Ovary (tissue), 9 donors: Measurements from ENCODE around the gene FAM216A. TPM values are rescaled to one million over a fixed set of nuclear protein-coding genes. Genes with fewer than 3 reads are reported as not detected.

Source experiments
- DNase-seq, 5 donors: peaks; one replicate each; pipeline ENCODE4 v3.0.0-alpha.2; 2019 to 2020
- H3K27ac ChIP-seq, 2 donors: fragments of 200-600 bp; one replicate each; pipeline versions ENCODE4 v1.5.1 to v1.8.0; 2019 to 2022
- H3K27me3 ChIP-seq: fragments of 200-600 bp; one replicate; pipeline ENCODE4 v1.8.0; 2022
- H3K36me3 ChIP-seq: fragments of 200-600 bp; sonication (generic); one replicate; pipeline ENCODE4 v1.5.1; 2019
- H3K4me1 ChIP-seq: one replicate; pipeline ENCODE4 v1.8.1; 2013; ENCODE audit warnings: mild to moderate bottlenecking, moderate library complexity; ENCODE audit not compliant: insufficient read depth
- H3K4me3 ChIP-seq: fragments of 200-600 bp; sonication (generic); one replicate; pipeline ENCODE4 v1.5.1; 2017
- H3K9me3 ChIP-seq, 2 donors: fragments of 200-600 bp in 1 of 2; sonication (generic) in 1 of 2; one replicate each; pipeline versions ENCODE4 v1.5.1 to v1.8.1; 2013 to 2019; ENCODE audit warnings: mild to moderate bottlenecking in 1 of 2, moderate library complexity in 1 of 2
- EP300 ChIP-seq: sonication (generic); formaldehyde crosslinking; IDR thresholded peaks from one replicate; pipeline ENCODE4 v1.6.1; 2017; ENCODE audit warnings: antibody characterized with exemption
- POLR2A ChIP-seq: fragments of 450-650 bp; IDR thresholded peaks from one replicate; pipeline ENCODE4 v1.6.1; 2017; ENCODE audit warnings: antibody characterized with exemption, mild to moderate bottlenecking, moderate library complexity
- WGBS, 3 donors: extraction: QIAGEN DNeasy Blood & Tissue Kit in 1 of 3; methylation state at CpG; one replicate each; pipeline versions ENCODE4 v1.1.5 to v1.1.7; 2013 to 2017; 5-methylcytosine and 5-hydroxymethylcytosine counted together
- intact Hi-C, 4 donors: fragments of 100-400 bp; cut with DNase I; formaldehyde crosslinking; loops; one replicate each; pipeline versions ENCODE4 v1.11.0 to v1.15.1; 2022 to 2023
- polyA plus RNA-seq, 2 donors: library from polyadenylated mRNA; stranded (reverse); fragments of 200-250 nt in 1 of 2; fragments of 350-450 nt in 1 of 2; fragmentation: Illumina TruSeq in 1 of 2; extraction: RNeasy Lipid Tissue Mini Kit (QIAGEN cat#74804) in 1 of 2; gene quantifications; one replicate each; pipeline ENCODE4 v1.2.3, GENCODE V29; 2013 to 2014
- total RNA-seq, 7 donors: library from RNA; depleted of rRNA in 2 of 7; stranded (reverse); fragments of >200 nt in 2 of 7; fragmentation: NEBNext Ultra II Directional in 3 of 7; extraction: Animal tissue kit (Norgen Biotek cat#: 25700) in 3 of 7; gene quantifications; one replicate each; pipeline versions ENCODE4 v1.1.0 to v1.2.4, GENCODE V29; 2016 to 2023
- TF ChIP-seq, protein P1 (sequence below), 3 donors: fragments of 450-650 bp in 2 of 3; fragments of 200-600 bp in 1 of 3; IDR thresholded peaks; one replicate each; pipeline versions ENCODE4 v1.5.1 to v1.8.0; 2016 to 2022; ENCODE audit warnings: antibody characterized with exemption in 3 of 3, mild to moderate bottlenecking in 1 of 3
- donor health status: DM: no; HTN: no; CAD: no; lungs with moderate emphysema.
- donor health status: DM: no; HTN: no; CAD: no.
- donor health status: Bipolar disorder and iron deficiency.
- donor health status: DM: yes; HTN: yes; CAD: no.
- donor health status: DM: no; HTN: no; CAD: no.
- donor health status: DM: yes; HTN: yes; CAD: no.

Gene FAM216A
- total and polyA plus RNA-seq, 9 donors = 6.5 to 12.3 (median 10.1) TPM

DNA sequence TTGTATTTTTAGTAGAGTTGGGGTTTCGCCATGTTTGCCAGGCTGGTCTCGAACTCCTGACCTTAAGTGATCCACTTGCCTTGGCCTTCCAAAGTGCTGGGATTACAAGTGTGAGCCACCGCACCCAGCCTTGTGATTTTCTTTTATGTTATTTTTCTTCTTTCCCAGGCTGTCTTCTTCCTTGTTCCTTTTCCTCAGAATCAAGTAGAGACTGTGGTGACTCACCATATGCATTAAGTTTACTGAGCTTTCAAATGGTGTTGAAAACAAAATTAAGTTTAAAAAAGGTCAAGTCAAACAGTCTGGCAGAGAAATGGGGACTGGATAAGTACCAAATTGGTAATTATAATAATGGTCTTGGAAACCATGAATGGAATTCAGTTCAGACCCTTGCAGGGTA lies 24.2 kb upstream of the FAM216A start:
- intact Hi-C loops = no loop called here
- 94 to 97% (median 95%) methylated on average over 3 of the region's 3 CpGs for WGBS, 3 donors
- Histone ChIP-seq H3K27ac (no peak overlapping the region), H3K4me3 (no peak overlapping the region), H3K4me1 (peaks cover 4% of the 10 kb centered on the region), H3K27me3 (no peaks in the 10 kb centered on the region), H3K36me3 (no peaks in the 10 kb centered on the region), H3K9me3 (no peaks in the 10 kb centered on the region)
- TF ChIP-seq, protein P1, sequence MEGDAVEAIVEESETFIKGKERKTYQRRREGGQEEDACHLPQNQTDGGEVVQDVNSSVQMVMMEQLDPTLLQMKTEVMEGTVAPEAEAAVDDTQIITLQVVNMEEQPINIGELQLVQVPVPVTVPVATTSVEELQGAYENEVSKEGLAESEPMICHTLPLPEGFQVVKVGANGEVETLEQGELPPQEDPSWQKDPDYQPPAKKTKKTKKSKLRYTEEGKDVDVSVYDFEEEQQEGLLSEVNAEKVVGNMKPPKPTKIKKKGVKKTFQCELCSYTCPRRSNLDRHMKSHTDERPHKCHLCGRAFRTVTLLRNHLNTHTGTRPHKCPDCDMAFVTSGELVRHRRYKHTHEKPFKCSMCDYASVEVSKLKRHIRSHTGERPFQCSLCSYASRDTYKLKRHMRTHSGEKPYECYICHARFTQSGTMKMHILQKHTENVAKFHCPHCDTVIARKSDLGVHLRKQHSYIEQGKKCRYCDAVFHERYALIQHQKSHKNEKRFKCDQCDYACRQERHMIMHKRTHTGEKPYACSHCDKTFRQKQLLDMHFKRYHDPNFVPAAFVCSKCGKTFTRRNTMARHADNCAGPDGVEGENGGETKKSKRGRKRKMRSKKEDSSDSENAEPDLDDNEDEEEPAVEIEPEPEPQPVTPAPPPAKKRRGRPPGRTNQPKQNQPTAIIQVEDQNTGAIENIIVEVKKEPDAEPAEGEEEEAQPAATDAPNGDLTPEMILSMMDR (IDR thresholded peaks at IDR 0.05) = no peak
- no peak for TF ChIP-seq POLR2A
- TF ChIP-seq EP300 = no peak
- DNase-seq = no peak

- Histone ChIP-seq H3K36me3 (no peaks in the 10 kb centered on the region), H3K4me1 (peaks cover 4% of the 10 kb centered on the region), H3K9me3 (no peaks in the 10 kb centered on the region), H3K27me3 (no peaks in the 10 kb centered on the region), H3K4me3 (peak within 1 kb of the TSS; percentile 90), H3K27ac (peak within 1 kb of the TSS in 1 of 2 donors; percentile 66)
- 0% methylated on average over 51 of the region's 51 CpGs for WGBS, 3 donors
- TF ChIP-seq, protein P1 (IDR thresholded peaks at IDR 0.05) = peak; percentile 82 to 94 (median 89)
- TF ChIP-seq POLR2A (peak; percentile 46), EP300 (no peak)
- intact Hi-C loops = loop anchor here in 2 of 4 donors (5.0 to 10.0 kb wide), 5 partner anchors 147 to 437 kb away; no protein-coding TSS in a partner anchor
- peak; percentile 93 to 96 (median 95) for DNase-seq
These were observed 18.7 kb upstream of the FAM216A start, which contains the start of gene ARPC3 for GRCh38 chr12:110449799-110450497. ARPC3 (minus strand) TSS chr12:110450337; CDS start chr12:110450260, 77 bp downstream.

GRCh38 chr12:110451263-110451662 lies 17.4 kb upstream of the FAM216A start:
- DNase-seq = no peak
- Histone ChIP-seq H3K27ac (no peak overlapping the region), H3K36me3 (no peaks in the 10 kb centered on the region), H3K4me1 (peaks cover 4% of the 10 kb centered on the region), H3K9me3 (no peaks in the 10 kb centered on the region), H3K27me3 (no peaks in the 10 kb centered on the region), H3K4me3 (no peak overlapping the region)
- intact Hi-C loops = loop anchor here in 2 of 4 donors (5.0 to 10.0 kb wide), 5 partner anchors 146 to 436 kb away; no protein-coding TSS in a partner anchor
- WGBS, 3 donors = 41 to 59% (median 52%) methylated on average over 1 of the region's 1 CpG
- no peak for TF ChIP-seq EP300
- TF ChIP-seq POLR2A = no peak
- TF ChIP-seq, protein P1 (IDR thresholded peaks at IDR 0.05) = no peak

DNA sequence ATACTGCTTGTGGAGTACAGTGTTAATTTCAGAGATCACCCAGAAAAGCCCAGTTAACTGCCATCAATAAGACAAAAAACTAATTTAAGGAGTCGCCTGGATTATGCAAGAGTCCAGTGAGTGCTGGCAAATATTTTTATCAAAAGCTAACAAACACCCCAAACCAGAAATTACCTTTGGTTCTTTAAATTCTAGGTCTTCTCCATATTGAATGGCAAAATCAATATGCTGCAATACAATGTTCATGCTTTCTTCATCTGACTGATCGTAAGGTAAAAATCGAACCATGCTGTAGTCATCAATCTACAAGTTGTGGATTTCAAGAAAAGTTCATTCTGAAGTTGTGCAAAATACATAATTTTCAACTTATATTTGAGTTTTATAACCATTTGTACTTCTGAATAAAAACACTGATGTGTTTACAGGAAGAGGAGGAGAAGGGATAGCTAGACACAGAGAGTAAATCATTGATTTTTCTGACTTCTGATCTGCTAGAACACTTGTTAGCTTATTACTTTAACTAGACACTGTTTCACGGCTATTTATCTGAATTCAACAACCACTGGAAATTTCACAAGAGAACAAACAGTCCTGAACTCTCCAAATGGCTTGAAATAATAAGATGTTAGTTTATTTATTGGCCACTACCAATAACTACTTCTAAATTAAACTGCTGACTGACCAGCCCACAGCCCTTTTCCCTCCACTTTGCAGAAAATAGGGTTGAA lies 14.9 kb upstream of the FAM216A start:
- Histone ChIP-seq H3K4me3 (no peak overlapping the region), H3K4me1 (peaks cover 4% of the 10 kb centered on the region), H3K27ac (no peak overlapping the region), H3K27me3 (no peaks in the 10 kb centered on the region), H3K36me3 (no peaks in the 10 kb centered on the region), H3K9me3 (no peaks in the 10 kb centered on the region)
- TF ChIP-seq POLR2A (no peak), EP300 (no peak)
- TF ChIP-seq, protein P1 (IDR thresholded peaks at IDR 0.05) = no peak
- intact Hi-C loops = loop anchor here in 2 of 4 donors (5.0 to 10.0 kb wide), 5 partner anchors 144 to 434 kb away; no protein-coding TSS in a partner anchor
- no peak for DNase-seq
- WGBS, 3 donors = 86 to 90% (median 89%) methylated on average over 4 of the region's 4 CpGs
